Measurements from ENCODE around the gene CDKN2B-AS1. TPM values are rescaled to one million over a fixed set of nuclear protein-coding genes. Genes with fewer than 3 reads are reported as not detected.

Gene CDKN2B-AS1
- total and polyA plus RNA-seq, 2 experiments from 2014 or later, result 0.14 TPM; not detected in 1

- no peak for TF ChIP-seq EZH2phosphoT487 (IDR thresholded peaks at IDR 0.05; ENCODE audit: unreplicated experiment)
- TF ChIP-seq NANOG (IDR thresholded peaks at IDR 0.05; ENCODE audit: borderline replicate concordance), result no peak
- TF ChIP-seq CREB1 (CRISPR knock-in tag; IDR thresholded peaks at IDR 0.05; ENCODE audit: low read depth), result no peak
- TF ChIP-seq, protein P1, sequence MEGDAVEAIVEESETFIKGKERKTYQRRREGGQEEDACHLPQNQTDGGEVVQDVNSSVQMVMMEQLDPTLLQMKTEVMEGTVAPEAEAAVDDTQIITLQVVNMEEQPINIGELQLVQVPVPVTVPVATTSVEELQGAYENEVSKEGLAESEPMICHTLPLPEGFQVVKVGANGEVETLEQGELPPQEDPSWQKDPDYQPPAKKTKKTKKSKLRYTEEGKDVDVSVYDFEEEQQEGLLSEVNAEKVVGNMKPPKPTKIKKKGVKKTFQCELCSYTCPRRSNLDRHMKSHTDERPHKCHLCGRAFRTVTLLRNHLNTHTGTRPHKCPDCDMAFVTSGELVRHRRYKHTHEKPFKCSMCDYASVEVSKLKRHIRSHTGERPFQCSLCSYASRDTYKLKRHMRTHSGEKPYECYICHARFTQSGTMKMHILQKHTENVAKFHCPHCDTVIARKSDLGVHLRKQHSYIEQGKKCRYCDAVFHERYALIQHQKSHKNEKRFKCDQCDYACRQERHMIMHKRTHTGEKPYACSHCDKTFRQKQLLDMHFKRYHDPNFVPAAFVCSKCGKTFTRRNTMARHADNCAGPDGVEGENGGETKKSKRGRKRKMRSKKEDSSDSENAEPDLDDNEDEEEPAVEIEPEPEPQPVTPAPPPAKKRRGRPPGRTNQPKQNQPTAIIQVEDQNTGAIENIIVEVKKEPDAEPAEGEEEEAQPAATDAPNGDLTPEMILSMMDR (conservative IDR thresholded peaks at IDR 0.05; ENCODE audit: low read depth in 2 of 2), result no peak
These were observed 126.0 kb downstream of the CDKN2B-AS1 start (continued) for GRCh38 chr9:22120595-22120994.

DNA sequence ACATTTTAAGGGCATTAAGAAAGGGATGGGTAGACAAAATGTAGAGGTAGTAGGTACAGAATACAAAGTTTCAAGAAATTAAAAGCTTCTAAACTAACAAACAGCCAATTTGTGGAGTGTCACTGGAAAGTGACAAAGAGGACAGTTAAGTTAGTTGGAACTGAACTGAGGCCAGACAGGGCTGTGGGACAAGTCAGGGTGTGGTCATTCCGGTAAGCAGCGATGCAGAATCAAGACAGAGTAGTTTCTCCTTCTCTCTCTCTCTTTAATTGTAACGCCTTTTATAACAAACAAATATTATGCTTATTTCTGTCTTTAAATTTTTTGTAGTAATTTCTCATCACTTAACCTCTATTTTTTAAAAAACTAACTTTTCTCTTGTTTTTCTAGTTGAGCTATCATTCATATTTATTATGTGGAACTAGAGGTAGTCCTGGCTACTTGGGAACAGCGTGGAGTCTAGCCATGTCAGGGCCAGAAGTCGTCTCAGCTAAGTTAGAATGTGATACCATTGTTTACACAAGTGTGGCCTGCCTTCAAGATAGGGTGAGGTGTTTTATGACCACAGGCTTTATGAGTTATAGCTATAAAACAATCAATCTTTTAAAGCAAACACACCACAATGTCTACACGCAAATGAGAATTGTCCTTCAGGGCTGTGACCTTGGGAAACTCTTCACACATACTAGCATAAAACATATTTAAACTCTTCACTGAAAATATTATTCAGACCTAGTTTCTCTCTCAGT, 129.8 kb downstream of the CDKN2B-AS1 start:
- H2AFZ ChIP-seq, result no peak overlapping the region
- H3K9me3 Mint-ChIP-seq, result no peaks in the 10 kb centered on the region
- H3F3A ChIP-seq (replicated peaks; ENCODE audit: low read depth), result no peaks in the 10 kb centered on the region
- H3K27me3 ChIP-seq (ENCODE audit: insufficient read depth), result no peaks in the 10 kb centered on the region
- H3K79me2 ChIP-seq (replicated peaks; ENCODE audit: insufficient read depth), result no peaks in the 10 kb centered on the region
- H3K4me3 ChIP-seq, result no peak overlapping the region
- H3K36me3 ChIP-seq (ENCODE audit: insufficient read depth), result no peaks in the 10 kb centered on the region
- H3K4me1 ChIP-seq (ENCODE audit: insufficient read depth), result 0 out of 2 replicates have a peak, but pooled peaks cover 10% of the 10 kb centered on the region
- ATAC-seq (no peak), DNase-seq (ENCODE audit: low spot score) (no peak)
- no peak overlapping the region for H3K4me2 ChIP-seq
- H3K27ac Mint-ChIP-seq, result no peak overlapping the region
- no peaks in the 10 kb centered on the region for H3K36me3 Mint-ChIP-seq (ENCODE audit: low read depth)
- H4K20me1 ChIP-seq (replicated peaks; ENCODE audit: insufficient read depth), result no peaks in the 10 kb centered on the region
- H3K27ac ChIP-seq (ENCODE audit: low read depth), result no peak overlapping the region
- H3K9me2 ChIP-seq (ENCODE audit: insufficient read depth), result no peaks in the 10 kb centered on the region
- no peaks in the 10 kb centered on the region for H3K27me3 Mint-ChIP-seq (ENCODE audit: insufficient read depth, low read depth, poor library complexity)
- no peak overlapping the region for H3K4me3 Mint-ChIP-seq
- peaks cover 3% of the 10 kb centered on the region; the same call in 1 of the 3 replicates for H3K4me1 Mint-ChIP-seq
- TF ChIP-seq, protein P1 (conservative IDR thresholded peaks at IDR 0.05; ENCODE audit: low read depth in 2 of 2), result no peak
- TF ChIP-seq ZNF331 (CRISPR knock-in tag; IDR thresholded peaks at IDR 0.05; ENCODE audit: low read depth), result no peak
- TF ChIP-seq JUNB (IDR thresholded peaks at IDR 0.05; ENCODE audit: unreplicated experiment), result no peak
- TF ChIP-seq NANOG (IDR thresholded peaks at IDR 0.05; ENCODE audit: borderline replicate concordance), result no peak
- no peak for TF ChIP-seq EZH2 (IDR thresholded peaks at IDR 0.05; ENCODE audit: low read depth, unreplicated experiment)
- TF ChIP-seq, protein P2, sequence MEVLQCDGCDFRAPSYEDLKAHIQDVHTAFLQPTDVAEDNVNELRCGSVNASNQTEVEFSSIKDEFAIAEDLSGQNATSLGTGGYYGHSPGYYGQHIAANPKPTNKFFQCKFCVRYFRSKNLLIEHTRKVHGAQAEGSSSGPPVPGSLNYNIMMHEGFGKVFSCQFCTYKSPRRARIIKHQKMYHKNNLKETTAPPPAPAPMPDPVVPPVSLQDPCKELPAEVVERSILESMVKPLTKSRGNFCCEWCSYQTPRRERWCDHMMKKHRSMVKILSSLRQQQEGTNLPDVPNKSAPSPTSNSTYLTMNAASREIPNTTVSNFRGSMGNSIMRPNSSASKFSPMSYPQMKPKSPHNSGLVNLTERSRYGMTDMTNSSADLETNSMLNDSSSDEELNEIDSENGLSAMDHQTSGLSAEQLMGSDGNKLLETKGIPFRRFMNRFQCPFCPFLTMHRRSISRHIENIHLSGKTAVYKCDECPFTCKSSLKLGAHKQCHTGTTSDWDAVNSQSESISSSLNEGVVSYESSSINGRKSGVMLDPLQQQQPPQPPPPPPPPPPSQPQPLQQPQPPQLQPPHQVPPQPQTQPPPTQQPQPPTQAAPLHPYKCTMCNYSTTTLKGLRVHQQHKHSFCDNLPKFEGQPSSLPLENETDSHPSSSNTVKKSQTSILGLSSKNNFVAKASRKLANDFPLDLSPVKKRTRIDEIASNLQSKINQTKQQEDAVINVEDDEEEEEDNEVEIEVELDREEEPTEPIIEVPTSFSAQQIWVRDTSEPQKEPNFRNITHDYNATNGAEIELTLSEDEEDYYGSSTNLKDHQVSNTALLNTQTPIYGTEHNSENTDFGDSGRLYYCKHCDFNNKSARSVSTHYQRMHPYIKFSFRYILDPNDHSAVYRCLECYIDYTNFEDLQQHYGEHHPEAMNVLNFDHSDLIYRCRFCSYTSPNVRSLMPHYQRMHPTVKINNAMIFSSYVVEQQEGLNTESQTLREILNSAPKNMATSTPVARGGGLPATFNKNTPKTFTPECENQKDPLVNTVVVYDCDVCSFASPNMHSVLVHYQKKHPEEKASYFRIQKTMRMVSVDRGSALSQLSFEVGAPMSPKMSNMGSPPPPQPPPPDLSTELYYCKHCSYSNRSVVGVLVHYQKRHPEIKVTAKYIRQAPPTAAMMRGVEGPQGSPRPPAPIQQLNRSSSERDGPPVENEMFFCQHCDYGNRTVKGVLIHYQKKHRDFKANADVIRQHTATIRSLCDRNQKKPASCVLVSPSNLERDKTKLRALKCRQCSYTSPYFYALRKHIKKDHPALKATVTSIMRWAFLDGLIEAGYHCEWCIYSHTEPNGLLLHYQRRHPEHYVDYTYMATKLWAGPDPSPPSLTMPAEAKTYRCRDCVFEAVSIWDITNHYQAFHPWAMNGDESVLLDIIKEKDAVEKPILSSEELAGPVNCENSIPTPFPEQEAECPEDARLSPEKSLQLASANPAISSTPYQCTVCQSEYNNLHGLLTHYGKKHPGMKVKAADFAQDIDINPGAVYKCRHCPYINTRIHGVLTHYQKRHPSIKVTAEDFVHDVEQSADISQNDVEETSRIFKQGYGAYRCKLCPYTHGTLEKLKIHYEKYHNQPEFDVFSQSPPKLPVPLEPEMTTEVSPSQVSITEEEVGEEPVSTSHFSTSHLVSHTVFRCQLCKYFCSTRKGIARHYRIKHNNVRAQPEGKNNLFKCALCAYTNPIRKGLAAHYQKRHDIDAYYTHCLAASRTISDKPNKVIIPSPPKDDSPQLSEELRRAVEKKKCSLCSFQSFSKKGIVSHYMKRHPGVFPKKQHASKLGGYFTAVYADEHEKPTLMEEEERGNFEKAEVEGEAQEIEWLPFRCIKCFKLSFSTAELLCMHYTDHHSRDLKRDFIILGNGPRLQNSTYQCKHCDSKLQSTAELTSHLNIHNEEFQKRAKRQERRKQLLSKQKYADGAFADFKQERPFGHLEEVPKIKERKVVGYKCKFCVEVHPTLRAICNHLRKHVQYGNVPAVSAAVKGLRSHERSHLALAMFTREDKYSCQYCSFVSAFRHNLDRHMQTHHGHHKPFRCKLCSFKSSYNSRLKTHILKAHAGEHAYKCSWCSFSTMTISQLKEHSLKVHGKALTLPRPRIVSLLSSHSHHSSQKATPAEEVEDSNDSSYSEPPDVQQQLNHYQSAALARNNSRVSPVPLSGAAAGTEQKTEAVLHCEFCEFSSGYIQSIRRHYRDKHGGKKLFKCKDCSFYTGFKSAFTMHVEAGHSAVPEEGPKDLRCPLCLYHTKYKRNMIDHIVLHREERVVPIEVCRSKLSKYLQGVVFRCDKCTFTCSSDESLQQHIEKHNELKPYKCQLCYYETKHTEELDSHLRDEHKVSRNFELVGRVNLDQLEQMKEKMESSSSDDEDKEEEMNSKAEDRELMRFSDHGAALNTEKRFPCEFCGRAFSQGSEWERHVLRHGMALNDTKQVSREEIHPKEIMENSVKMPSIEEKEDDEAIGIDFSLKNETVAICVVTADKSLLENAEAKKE (CRISPR knock-in tag; IDR thresholded peaks at IDR 0.05), result no peak
- TF ChIP-seq ZNF114 (CRISPR knock-in tag; IDR thresholded peaks at IDR 0.05), result no peak
- TF ChIP-seq STAT1 (IDR thresholded peaks at IDR 0.05; ENCODE audit: unreplicated experiment), result no peak
- no peak for TF ChIP-seq EZH2phosphoT487 (IDR thresholded peaks at IDR 0.05; ENCODE audit: unreplicated experiment)
- no peak for TF ChIP-seq POLR2AphosphoS5 (IDR thresholded peaks at IDR 0.05; ENCODE audit: low read depth)
- TF ChIP-seq CREB1 (CRISPR knock-in tag; IDR thresholded peaks at IDR 0.05; ENCODE audit: low read depth), result no peak
- TF ChIP-seq, protein P3, sequence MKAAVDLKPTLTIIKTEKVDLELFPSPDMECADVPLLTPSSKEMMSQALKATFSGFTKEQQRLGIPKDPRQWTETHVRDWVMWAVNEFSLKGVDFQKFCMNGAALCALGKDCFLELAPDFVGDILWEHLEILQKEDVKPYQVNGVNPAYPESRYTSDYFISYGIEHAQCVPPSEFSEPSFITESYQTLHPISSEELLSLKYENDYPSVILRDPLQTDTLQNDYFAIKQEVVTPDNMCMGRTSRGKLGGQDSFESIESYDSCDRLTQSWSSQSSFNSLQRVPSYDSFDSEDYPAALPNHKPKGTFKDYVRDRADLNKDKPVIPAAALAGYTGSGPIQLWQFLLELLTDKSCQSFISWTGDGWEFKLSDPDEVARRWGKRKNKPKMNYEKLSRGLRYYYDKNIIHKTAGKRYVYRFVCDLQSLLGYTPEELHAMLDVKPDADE (IDR thresholded peaks at IDR 0.05), result no peak

Measured in GM23338 (cell line).